GM19099 (cell line): ENCODE measurements around the gene ADAMTS17.

Experiments used
- POLR2A ChIP-seq: IDR thresholded peaks from 3 replicates; pipeline ENCODE4 v1.6.1; 2011; ENCODE audit warnings: low read depth; ENCODE audit not compliant: insufficient read length; ENCODE audit errors: extremely low read depth

Gene ADAMTS17

DNA sequence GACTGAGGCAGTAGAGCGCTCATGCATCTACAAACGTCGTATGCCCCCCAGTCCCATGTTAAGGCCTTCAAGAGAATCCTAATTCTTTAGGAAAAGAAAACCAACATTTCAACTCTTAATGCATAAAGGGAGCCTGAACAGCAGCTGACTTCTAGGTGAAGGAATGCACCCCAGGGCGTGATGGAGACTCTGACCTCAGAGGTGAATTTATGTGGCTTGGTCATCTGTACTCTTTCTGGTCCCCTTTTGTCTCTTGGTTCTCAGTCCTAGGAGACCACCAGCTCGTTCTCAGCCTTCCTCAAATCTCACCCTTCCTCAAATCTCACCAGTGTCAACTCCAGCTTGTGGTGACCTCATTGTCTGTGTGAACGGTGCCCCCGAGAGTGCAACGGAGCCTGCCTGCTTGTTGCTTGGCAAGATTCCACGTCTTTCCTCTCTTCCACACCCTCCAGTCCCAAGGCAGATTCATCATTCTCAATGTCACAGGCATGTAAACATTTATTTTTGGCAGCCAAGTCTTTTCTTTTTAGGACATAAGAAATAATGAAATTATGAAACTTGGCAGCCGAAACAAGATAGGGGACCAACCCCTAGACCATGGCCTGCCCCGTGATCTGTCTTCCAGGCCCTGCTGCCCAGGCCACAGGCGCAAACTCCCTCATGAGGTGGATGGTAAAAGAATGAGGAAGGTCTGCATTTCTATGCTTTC lies 166.2 kb downstream of the ADAMTS17 start:
- TF ChIP-seq POLR2A, result no peak

DNA sequence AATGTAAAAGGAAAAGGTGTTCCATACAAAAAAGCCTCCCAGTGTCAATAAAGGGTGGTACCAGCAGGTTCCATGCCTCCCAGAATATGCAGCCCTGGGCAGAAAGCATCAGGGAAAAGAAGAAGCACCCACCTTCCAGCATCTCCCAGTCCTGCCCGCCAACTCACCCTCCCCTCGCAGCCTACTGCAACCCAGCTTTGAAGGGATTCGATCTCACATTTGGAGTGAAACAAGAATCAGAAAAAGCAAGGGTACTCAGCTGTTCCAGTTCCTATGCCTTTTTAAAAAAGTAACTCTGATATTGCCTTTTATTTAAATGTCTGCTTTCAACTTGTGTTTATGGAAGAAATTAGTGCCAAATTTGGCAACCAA lies 166.9 kb downstream of the ADAMTS17 start:
- no peak for TF ChIP-seq POLR2A

DNA sequence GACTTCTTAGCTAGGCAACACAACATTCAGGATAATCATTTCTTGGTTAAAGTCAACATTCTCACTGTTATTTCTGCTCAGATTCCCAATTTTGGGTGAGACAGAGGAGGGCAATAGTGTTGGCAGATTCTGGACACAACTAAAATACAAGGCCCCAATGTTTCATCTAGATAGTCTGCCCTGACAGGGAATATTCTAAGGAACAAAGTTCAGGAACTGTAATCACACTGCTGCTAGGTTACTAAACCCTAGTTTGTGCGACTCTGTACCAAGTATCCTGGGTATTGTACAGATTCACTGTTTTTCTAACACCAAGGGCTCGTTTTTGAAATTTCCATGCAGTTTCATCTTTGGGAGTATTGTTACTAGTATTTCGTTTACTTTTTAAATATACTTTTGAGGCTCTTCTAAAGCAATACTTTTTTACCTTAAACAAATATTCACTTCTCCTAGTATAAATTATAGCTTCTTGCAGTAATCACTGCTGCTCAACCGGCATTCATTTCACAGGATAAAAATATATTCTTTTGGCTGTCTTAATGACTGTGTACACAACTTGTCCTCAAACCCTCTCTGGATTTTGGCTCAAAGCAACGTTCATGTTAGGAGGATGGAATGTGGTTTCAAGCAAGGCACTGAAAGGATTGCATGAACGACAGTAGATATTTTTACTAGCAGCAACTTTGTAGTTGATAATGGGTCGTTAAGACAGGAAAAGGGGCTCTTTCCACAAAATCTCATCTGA lies 167.4 kb downstream of the ADAMTS17 start:
- no peak for TF ChIP-seq POLR2A

DNA sequence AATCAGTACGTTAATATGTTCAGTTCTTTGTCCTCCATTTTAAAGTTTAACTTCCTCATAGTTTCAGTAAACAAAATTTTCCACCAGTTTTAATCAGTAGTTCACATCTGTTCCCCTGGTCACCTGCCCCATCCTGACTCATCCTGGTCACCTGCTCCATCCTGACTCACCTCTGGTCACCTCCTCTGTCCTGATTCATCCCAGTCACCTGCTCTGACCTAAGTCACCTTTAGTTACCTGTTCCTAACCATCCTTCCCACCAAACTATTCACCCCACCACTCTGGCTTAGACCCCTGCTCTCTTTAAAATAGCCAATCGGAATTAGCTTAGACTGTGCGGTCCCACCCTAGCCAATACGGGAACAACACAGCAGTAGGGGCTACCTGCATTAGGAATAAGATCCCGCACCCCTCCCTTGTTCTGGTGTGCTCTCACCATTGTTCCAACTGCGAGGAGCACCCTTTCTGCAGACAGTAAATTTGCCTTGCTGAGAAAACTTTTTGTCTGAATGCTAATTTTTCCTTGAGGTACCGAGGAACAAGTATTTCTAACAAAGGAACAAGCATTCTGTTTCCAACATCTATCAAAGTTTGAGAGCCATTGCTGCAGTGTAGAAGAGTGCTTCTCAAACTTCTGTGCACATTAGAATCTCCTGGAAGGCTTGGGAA lies 169.3 kb downstream of the ADAMTS17 start:
- no peak for TF ChIP-seq POLR2A

DNA sequence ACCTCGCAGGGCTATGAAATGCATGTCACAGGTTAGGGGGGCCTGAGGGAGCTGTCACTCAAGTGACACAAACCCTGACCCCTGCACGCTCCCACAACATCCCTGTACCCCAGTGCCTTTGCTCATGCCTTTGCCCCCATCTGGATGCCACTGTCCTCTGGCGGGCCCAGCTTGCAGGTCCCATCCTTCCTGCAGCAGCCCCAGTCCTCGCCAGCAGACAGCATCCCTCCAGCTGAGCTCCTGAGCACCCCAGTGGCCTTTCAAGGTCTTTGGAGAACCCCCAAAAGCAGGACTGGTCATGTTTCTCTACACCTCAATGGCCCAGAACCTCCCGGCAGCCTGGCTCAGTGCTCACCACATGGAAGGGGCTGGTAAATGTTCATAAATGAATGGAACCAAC lies 170.4 kb downstream of the ADAMTS17 start:
- no peak for TF ChIP-seq POLR2A

DNA sequence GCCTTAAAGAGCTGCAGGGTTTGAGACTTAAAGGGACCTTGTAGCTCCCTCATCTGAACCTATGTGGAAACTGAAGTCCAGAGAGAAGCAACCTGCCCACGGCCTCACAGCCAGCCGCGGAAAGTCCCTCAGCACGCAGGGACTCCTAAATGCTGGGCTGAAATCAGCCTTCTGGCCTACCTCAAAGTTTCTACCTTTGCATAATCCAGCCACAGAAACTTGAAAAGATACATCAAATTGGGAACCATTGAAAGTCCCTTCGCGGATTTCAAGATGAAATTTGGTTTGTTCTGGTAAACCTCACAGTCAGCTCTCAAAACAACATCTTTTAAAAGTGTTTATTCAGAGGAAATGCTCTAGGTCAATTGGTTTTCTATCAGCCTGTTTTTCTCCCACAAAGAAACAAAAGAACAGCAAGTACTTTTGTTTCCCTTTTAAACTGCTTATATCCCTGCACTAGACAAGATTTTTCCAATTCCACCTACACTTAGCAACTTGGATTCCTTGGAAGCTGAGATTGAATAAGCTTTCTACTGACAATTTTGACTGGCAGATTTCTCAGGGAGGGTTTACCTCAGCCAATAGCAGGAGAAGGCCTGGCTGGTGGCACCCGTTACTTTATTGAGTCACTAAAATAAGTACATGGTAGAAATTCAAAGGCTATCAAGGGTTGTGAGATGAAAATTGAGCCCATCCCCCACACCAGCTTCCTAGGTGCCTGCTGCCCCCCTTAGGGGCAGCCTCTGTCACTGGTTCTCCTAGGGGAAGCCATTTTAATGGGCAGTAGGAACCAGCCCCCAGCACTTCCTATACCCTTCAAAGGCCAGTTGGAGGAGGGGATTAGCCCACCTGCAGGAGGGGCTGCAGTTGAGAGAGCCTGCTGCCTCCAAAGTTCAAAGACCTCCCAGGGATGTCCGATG lies 171.2 kb downstream of the ADAMTS17 start:
- no peak for TF ChIP-seq POLR2A

DNA sequence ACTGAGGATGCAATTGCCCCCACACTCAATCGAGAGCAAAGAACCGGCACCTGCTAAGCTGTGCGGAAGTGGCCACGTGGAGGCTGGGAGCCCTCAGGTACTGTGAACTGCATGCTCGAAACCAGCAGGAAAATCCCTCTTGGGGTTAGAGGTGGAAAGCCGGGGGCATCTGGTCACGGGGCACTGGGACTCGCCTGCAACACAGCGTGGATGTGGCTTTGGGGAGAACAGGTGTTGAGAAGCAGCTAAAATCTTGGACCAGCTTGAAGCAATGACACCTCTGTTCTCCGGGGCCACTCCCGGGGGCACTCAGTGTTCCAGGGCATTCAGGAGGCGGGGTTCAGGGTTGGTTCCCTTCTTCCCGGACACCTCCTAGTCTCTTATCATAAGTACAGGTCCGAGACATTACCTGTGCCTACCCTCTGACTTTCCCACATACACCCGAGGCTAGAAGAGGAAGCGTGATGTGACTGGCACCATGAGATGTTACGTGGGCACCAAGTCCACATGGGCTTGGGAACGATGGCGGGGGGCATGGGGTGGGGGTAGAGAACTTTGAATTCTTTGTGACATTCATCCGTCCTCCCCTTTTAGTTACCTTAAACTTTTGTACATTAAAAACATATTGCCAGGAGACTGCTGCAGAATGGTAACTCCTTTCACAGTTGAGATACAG lies 172.0 kb downstream of the ADAMTS17 start:
- TF ChIP-seq POLR2A, result no peak

DNA sequence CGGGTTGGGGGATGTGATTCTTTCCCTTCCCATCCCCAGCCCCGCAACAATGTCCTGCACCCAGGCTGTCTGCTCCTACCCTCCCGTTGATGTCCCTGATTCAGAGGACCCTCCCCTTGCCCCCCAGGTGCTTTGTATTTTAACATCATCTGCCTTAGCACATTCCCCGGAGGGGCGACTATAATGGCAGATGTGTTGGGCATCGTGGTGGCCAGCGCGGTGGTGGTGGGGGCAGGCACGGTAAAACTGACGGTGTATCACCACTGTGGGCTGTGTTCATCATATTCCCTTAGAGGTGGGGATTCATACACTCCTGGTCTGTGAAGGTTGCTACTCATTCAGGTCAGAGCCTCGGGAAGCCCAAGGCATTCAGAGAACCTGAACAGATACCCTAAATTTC lies 173.0 kb downstream of the ADAMTS17 start:
- no peak for TF ChIP-seq POLR2A

DNA sequence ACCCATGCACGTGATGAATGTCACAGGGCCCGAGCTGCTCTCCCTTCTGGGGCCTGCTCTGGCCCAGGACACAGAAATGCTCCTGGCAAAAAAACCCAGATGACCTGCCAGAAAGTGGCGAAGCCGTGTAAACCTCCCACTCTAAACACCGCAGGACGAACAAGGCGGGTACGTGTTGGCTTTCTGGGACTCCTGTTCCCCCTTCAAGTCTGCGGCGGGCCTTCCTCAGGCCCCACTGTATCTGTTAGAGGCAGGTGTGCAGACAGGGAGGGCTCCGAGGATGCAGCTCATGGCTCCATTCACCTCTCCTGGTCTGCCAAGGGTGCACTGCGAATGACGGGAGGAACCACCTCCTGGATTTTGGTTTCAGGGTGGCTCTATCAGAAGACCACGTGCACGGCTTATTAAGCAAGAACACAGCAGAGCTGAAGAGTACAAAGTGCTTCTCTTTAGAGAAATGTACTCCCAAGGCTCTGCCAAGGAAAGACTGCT lies 173.8 kb downstream of the ADAMTS17 start:
- TF ChIP-seq POLR2A, result no peak

DNA sequence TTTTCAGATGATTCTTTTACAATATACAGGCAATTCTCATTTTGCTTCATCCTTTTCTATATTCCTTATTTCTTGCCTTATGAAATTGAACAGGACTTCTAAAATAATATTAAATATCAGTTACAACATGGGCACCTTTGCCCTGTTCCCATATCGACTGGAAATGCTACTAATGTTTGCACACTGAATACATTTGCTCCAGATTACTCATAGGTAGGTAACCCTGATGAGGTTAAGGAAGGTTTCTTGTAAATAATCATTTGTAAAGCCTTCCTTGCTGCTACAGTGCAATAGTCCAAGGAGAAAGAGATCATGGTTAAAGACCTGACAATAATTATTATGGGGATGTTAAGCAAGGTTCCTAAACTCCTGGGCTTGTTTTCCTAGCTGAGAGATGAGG lies 175.5 kb downstream of the ADAMTS17 start:
- TF ChIP-seq POLR2A, result no peak

DNA sequence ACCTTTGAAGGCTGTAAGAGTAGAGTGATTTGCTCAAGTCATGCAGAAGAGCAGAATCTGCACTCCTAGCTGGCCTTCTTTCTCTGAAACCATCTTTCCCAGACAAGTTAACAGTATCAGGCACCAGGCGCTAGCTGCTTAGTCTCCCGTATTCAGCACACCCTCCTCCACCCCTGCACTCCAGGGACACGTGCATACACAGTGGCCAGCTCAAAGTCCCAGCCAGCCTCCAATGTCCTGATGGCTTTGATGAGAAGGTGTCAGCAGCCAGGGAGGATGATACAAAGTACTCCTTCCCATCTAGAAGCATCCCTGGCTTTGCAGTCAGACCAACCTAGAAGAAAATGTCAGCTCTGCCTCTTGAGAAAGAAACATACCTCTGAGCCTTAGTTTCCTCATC lies 177.8 kb downstream of the ADAMTS17 start:
- TF ChIP-seq POLR2A, result no peak

DNA sequence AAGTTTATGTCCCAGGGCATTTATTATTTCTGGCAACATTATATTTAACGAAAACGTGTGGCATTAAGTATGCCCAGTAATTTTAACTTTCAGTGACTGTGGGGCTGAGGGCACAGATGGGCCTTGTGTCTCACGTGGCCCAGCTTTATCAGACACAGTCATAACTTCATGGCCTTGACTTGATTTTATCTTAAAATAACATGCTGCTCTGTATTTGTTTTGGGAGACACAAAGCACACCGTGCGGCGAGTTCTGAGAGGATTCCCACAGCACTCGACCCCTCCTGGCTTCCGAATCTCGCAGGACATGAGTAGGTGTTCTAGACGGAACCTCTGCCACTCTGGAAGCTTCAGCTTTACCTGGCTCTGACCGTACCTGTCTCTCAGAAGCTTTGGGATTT lies 180.8 kb downstream of the ADAMTS17 start:
- TF ChIP-seq POLR2A, result no peak

DNA sequence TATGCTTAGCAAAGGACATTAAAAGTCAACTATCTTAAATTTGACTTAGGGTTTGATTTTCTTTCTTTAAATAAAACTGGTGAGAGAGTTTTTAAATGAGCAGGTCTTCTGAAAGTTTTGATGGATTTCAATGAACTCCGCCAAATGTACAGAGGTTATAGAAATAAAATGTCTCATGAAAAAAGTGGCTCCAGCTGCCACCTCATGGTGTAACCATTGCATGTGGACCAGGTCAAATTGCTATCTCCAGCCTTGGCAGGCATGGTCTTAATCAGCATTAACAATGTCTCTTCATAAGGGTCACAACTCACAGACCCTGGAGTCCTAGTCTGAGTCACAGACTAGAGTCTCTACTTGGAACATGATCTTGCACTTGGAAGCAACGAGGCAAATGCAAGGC lies 182.3 kb downstream of the ADAMTS17 start:
- TF ChIP-seq POLR2A, result no peak

DNA sequence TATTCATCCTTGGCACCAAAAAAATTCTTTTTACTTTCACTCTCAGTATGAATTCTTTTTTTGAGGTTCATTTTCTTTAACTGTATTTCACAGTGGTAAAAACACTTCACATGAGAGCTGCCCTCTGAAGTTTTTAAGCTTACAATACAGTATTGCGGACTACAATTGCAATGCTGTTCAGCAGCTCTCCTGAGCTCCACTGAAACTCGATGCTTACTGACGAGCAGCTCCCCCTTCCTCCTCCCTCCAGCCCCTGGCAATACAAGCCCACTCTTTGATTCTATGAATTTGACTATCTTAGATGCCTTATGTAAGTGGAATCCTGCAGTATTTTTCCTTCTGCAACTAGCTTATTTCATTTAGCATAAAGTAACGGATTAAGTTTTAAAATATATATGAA lies 183.4 kb downstream of the ADAMTS17 start:
- TF ChIP-seq POLR2A, result no peak
